Tibial nerve (tissue), 4 donors: ENCODE data around the gene TOP2B.

Experiments
- CTCF ChIP-seq, 5 experiments: fragments of 200-600 bp in 3 of 5; fragments of 450-650 bp in 2 of 5; sonication (generic) in 3 of 5; IDR thresholded peaks; one replicate each; pipeline ENCODE4 v1.5.1; 2016 to 2019; ENCODE audit warnings: antibody characterized with exemption in 5 of 5, mild to moderate bottlenecking in 3 of 5, moderate library complexity in 2 of 5
- EP300 ChIP-seq, 2 donors: sonication (generic); formaldehyde crosslinking; IDR thresholded peaks; one replicate each; pipeline ENCODE4 v1.6.1; 2017; ENCODE audit warnings: antibody characterized with exemption in 2 of 2, mild to moderate bottlenecking in 1 of 2
- POLR2A ChIP-seq, 2 donors: fragments of 450-650 bp; IDR thresholded peaks; one replicate each; pipeline ENCODE4 v1.6.1; 2017; ENCODE audit warnings: antibody characterized with exemption in 2 of 2, mild to moderate bottlenecking in 2 of 2, moderate library complexity in 2 of 2

- no peak for TF ChIP-seq POLR2A (IDR thresholded peaks at IDR 0.05)
- TF ChIP-seq CTCF (IDR thresholded peaks at IDR 0.05), result no peak
- no peak for TF ChIP-seq EP300 (IDR thresholded peaks at IDR 0.05)
Measured at GRCh38 chr3:25566358-25566920, 98.3 kb downstream of the TOP2B start.
